ENCODE data around the gene CCDC107. TPM values are rescaled to one million over a fixed set of nuclear protein-coding genes. Genes with fewer than 3 reads are reported as not detected.

CCDC107 gene
- polyA plus RNA-seq, 12 donors = 12.4 to 21.7 (median 16.1) TPM; not detected in 2

GRCh38 chr9:35680331-35681105 is 22.4 kb downstream of the CCDC107 start:
- no peak for DNase-seq

- DNase-seq = no peak
Observed at GRCh38 chr9:35681341-35682002, 23.4 kb downstream of the CCDC107 start.

- DNase-seq = no peak
Observed at GRCh38 chr9:35682051-35682450, 24.0 kb downstream of the CCDC107 start.

- no peak for DNase-seq
Observed at GRCh38 chr9:35682520-35683315, 24.6 kb downstream of the CCDC107 start.

GRCh38 chr9:35683323-35683722 is 25.2 kb downstream of the CCDC107 start:
- DNase-seq = no peak

- DNase-seq = no peak
Observed at GRCh38 chr9:35684921-35685320, 26.8 kb downstream of the CCDC107 start.

GRCh38 chr9:35685506-35685905 is 27.4 kb downstream of the CCDC107 start:
- DNase-seq = no peak

- DNase-seq = no peak
Observed at GRCh38 chr9:35686222-35687203, 28.4 kb downstream of the CCDC107 start.

GRCh38 chr9:35687306-35687705 is 29.2 kb downstream of the CCDC107 start:
- DNase-seq = no peak

GRCh38 chr9:35687972-35688557 is 30.0 kb downstream of the CCDC107 start:
- no peak for DNase-seq

- no peak for DNase-seq
Observed at GRCh38 chr9:35688558-35689541, 30.8 kb downstream of the CCDC107 start.

GRCh38 chr9:35689542-35690293 is 31.6 kb downstream of the CCDC107 start, which contains the start of gene TPM2:
Gene TPM2, minus strand, starts transcription at chr9:35689925. Its CDS starts 108 bp downstream, at chr9:35689817.
- DNase-seq = peak; percentile 70

- no peak for DNase-seq
Observed at GRCh38 chr9:35690294-35690613, 32.2 kb downstream of the CCDC107 start.

- peak; percentile 77 for DNase-seq
Observed at GRCh38 chr9:35690614-35691333, 32.7 kb downstream of the CCDC107 start.

- no peak for DNase-seq
Observed at GRCh38 chr9:35691334-35691650, 33.2 kb downstream of the CCDC107 start.

- DNase-seq = no peak
Observed at GRCh38 chr9:35691757-35692301, 33.7 kb downstream of the CCDC107 start.

GRCh38 chr9:35695943-35696401 is 37.9 kb downstream of the CCDC107 start:
- DNase-seq = no peak
